ENCODE results near the gene TMEM219.
"Not testable (repeated sequence)": the region's sequence is repeated elsewhere in the genome, so short reads cannot be mapped to it uniquely, and the experiment has no call there.

Gene TMEM219

DNA sequence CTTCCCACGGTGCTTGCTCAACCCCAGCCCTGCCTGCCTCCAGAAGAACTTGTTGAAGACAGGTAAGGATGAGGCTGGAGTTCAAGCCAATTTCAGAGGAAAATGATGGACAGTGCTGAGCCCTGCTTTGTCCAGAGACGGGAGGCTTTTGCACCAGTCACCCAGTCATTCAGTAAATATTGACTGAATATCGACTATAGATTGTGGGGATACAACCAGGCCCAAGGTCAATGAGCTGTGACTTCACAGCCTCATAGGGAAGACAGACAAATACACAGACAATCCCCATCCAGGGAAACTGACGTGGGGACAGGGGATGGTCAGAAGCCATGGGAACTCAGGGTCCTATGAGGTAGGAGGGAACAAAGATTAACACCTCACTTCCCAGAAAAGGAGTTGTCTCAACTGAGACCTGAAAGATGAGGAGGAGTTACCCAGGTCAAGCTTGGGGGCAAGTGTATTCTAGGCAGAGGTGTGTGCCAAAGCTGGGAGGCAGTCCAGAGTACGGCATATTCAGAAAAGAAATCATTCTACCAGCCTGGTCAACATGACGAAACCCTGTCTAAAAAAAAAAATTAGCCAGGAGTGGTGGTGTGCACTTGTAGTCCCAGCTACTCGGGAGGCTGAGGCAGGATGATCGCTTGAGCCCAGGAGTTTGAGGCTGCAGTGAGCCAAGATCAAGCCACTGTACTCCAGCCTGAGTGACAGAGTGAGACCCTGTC, 54.8 kb downstream of the TMEM219 start:
- no peak for DNase-seq

DNA sequence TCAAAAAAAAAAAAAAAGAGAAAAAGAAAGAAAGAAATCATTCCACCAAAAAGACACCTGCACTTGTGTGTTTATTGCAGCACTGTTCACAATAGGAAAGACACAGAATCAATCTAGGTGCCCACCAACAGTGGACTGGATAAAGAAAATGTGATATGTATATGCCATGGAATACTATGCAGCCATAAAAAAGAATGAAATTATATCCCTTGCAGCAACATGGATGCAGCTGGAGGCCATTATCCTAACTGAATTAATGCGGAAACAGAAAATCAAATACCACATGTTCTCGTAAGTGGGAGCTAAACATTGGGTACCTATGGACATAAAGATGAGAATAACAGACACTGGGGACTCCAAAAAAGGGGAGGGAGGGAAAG, 55.4 kb downstream of the TMEM219 start:
- DNase-seq: no peak

DNA sequence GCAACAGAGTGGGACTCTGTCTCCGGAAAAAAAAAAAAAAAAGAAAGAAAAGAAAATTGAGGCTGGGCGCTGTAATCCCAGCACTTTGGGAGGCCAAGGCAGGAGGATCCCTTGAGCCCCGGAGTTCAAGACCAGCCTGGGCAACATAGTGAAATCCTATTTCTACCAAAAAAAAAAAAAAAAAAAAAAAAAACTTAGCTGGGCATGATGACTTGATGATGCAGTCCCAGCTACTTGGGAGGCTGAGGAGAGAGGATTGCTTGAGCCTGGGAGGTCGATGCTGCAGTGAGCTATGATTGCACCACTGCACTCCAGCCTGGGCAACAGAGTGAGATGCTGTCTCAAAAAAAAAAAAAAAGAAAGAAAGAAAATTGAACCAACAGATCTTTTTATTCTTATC, 56.1 kb downstream of the TMEM219 start:
- not testable (repeated sequence) for DNase-seq

DNA sequence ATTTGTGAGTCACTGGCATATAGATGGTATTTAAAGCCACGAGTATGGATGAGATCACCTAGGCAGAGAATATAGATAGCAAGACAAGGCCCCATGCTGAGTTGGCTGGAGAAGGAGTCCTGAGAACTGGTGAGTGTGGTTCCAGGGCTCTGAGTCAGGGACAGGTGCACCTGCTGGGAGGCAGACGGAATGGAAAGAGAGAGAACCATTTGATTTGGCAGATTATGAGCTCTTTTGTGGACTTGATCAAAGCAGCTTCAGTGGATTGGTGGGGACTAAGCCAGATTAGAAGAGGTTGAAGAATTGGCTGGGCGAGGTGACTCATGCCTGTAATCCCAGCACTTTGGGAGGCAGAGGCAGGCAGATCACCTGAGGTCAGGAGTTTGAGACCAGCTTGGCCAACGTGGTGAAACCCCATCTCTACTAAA, 56.9 kb downstream of the TMEM219 start:
- DNase-seq: no peak

Measured in activated CD4-positive, CD25-positive, alpha-beta regulatory T cell treated with anti-CD3 and anti-CD28 coated beads, Interleukin-2, amount 50 U/mL, for 72 hours (primary cell).